AG09319 (cell line): Measurements from ENCODE around the gene MED4.
A peak's percentile ranks its signal among the peaks of the same experiment; 100 is the strongest.

Source experiments
- DNase-seq: peaks from one replicate; pipeline ENCODE4 v3.0.0-alpha.2; 2010; ENCODE audit warnings: low read depth; ENCODE audit errors: extremely low read depth
- TF ChIP-seq, protein P1 (sequence below): IDR thresholded peaks from 2 replicates; pipeline ENCODE4 v1.5.1; 2011; ENCODE audit warnings: low read depth, mild to moderate bottlenecking, inconsistent platforms, low read length, moderate library complexity

Gene MED4

DNA sequence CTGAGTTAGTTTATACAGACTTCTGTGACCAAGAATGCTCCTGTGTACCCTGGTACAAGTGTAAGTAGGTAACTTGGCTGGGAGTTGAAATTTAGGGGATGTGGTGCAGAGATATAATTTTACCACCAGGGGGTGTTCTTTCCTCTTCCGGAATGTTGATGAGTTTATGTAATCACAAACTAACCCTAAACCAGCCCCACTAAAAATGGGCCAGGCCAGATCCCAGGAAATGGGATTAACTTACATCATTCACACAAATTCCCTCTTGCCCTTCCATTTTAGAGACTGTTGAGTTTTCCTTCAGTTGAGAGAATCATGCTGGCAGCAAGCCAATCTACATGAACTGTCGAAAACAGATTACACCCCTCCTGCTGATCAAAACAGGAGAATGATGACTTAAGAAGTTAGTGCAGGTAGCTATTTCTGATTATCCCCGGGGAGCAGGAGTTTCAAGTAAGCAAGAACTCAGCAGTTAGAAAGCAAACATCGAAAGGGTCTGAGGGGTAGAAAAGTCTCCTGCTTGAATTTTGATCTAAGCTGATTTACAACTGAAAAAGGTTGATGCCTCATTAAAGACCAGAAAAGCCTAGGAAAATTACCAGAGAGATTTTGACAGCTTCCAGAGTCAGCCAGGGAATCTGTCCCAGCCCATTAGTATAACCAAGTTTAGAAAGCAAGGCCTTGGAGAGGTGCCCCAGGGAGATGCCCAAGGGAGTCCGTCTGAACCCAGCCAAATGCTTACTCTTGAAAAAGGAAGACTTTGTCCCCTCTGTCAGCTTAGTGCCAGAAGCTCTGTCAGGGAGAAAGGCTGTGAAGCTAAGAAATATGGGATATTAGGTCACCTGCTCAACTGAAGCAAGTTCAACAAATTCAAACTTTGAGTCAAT is 32.3 kb upstream of the MED4 start:
- TF ChIP-seq, protein P1, sequence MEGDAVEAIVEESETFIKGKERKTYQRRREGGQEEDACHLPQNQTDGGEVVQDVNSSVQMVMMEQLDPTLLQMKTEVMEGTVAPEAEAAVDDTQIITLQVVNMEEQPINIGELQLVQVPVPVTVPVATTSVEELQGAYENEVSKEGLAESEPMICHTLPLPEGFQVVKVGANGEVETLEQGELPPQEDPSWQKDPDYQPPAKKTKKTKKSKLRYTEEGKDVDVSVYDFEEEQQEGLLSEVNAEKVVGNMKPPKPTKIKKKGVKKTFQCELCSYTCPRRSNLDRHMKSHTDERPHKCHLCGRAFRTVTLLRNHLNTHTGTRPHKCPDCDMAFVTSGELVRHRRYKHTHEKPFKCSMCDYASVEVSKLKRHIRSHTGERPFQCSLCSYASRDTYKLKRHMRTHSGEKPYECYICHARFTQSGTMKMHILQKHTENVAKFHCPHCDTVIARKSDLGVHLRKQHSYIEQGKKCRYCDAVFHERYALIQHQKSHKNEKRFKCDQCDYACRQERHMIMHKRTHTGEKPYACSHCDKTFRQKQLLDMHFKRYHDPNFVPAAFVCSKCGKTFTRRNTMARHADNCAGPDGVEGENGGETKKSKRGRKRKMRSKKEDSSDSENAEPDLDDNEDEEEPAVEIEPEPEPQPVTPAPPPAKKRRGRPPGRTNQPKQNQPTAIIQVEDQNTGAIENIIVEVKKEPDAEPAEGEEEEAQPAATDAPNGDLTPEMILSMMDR: peak; percentile 64

GRCh38 chr13:48125794-48126228 is 30.9 kb upstream of the MED4 start:
- peak; percentile 12 for DNase-seq
- TF ChIP-seq, protein P1: no peak

More for the DNA sequence above, 32.3 kb upstream of the MED4 start:
- peak; percentile 29 for DNase-seq

DNA sequence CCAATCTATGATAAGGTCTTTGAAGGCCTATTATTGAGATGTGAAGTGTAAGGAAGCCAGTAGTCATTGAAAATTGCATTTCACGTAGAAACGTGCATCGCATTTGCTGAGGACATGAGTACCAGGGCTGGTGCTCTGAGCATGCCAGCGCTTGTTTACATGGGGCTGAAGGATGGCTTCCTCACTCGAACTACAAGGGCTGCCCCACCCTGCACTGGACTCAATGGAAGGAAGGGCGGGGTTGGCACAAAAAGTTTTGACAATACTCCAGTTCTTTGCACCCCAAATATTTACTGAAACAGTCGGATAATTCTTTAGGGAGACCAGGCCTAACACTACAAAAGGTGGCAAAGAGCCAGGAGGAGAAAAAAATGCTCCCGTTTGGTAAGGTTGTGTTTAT is 28.9 kb upstream of the MED4 start:
- DNase-seq: no peak
- TF ChIP-seq, protein P1: no peak

- TF ChIP-seq, protein P1: no peak
- no peak for DNase-seq
Observed at GRCh38 chr13:48121733-48122132, 26.8 kb upstream of the MED4 start.

- no peak for DNase-seq
- TF ChIP-seq, protein P1: no peak
Observed at GRCh38 chr13:48120241-48120640, 25.3 kb upstream of the MED4 start.

DNA sequence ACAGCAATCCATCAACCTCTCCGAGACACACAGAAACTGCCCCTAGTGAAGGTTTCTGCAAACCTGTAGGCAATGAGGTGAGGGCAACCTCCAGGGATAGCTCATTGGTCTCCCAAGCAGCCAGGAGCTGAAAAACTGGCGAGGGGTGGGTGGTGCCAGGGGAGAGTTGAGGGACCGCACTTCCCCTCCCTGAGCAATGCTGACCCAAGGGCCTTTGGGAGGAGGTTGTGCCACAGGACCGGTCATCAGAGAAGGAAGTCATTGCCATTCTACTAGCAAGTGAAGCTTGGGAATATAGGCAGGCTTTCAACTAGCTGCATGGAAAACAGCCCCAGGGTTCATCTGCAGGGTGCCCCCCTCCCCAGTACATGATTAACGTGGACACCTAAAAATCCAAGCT is 23.1 kb upstream of the MED4 start:
- DNase-seq: no peak
- TF ChIP-seq, protein P1: no peak

GRCh38 chr13:48116808-48117207 is 21.9 kb upstream of the MED4 start:
- no peak for DNase-seq
- TF ChIP-seq, protein P1: no peak
